A549 (cell line): ENCODE results near the gene BMP7.

Source experiments
- CTCF ChIP-seq: fragments of >200 bp; sonication (Bioruptor Twin); formaldehyde crosslinking; IDR thresholded peaks from 3 replicates; pipeline ENCODE4 v1.5.1; 2016
- GATA3 ChIP-seq: IDR thresholded peaks from 2 replicates; pipeline ENCODE4 v1.6.1; 2012; ENCODE audit warnings: borderline replicate concordance
- MAFK ChIP-seq: fragments of 450-650 bp; IDR thresholded peaks from 2 replicates; pipeline ENCODE4 v1.6.1; 2014; ENCODE audit not compliant: partially characterized antibody
- MAX ChIP-seq: IDR thresholded peaks from 2 replicates; pipeline ENCODE4 v1.6.1; 2012
- MYC ChIP-seq: IDR thresholded peaks from 2 replicates; pipeline ENCODE4 v1.6.1; 2012; ENCODE audit warnings: mild to moderate bottlenecking, inconsistent platforms, low read length, improper control_type of control experiment, borderline replicate concordance
- POLR2A ChIP-seq: IDR thresholded peaks from 2 replicates; pipeline ENCODE4 v1.6.1; 2012; ENCODE audit warnings: mild to moderate bottlenecking, low read length
- USF2 ChIP-seq: fragments of 450-650 bp; IDR thresholded peaks from 2 replicates; pipeline ENCODE4 v1.6.1; 2014; ENCODE audit warnings: antibody characterized with exemption

GRCh38 chr20:57187068-57187634, 79.3 kb downstream of the BMP7 start:
- no peak for TF ChIP-seq CTCF
- TF ChIP-seq GATA3 = no peak
- TF ChIP-seq MAFK = no peak
- TF ChIP-seq POLR2A = no peak
- TF ChIP-seq USF2 = no peak
- TF ChIP-seq MAX = no peak
- no peak for TF ChIP-seq MYC
